Fibroblast of villous mesenchyme (primary cell): ENCODE data around the gene FAM47A. TPM values are rescaled to one million over a fixed set of nuclear protein-coding genes. Genes with fewer than 3 reads are reported as not detected.

Source experiments
- DNase-seq: peaks from one replicate; pipeline ENCODE4 v3.0.0-alpha.2; 2010; ENCODE audit warnings: low read depth
- H3K4me3 ChIP-seq: 2 replicates; pipeline ENCODE4 v1.5.1; 2011; ENCODE audit warnings: low read depth, mild to moderate bottlenecking, low read length
- total RNA-seq: library from RNA; depleted of rRNA; stranded (reverse); fragments of >200 nt; gene quantifications from 2 replicates; pipeline ENCODE4 v1.2.3, GENCODE V29; 2012
- TF ChIP-seq, protein P1 (sequence below): IDR thresholded peaks from 2 replicates; pipeline ENCODE4 v1.5.1; 2012; ENCODE audit warnings: low read depth, mild to moderate bottlenecking, low read length; ENCODE audit not compliant: insufficient read depth

FAM47A gene
- not detected in 2 replicates for total RNA-seq

DNA sequence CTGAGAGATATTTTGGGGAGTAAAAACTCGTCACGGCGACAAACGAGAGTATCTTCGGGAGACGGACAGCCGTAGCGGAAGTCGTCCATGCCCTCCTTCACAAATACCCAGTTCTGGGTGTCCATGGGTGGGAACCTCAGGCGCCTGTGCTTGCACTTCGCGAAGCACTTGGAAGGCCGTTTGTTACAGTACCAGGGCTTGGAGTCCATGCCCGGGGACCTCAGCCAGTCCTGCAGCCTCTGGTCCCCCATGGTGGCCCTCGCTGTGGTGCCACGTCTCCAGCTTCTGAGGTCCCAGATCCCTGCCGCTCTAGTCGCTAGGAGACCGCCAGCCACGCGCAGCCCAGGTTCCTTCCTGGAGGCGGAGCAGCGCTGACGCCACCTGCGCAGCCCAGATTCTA lies at the start of gene FAM47A:
TSS of gene FAM47A (minus strand) at position 287 of the 400 bp plus-strand sequence. CDS start at position 251, 36 bp downstream.
- TF ChIP-seq, protein P1, sequence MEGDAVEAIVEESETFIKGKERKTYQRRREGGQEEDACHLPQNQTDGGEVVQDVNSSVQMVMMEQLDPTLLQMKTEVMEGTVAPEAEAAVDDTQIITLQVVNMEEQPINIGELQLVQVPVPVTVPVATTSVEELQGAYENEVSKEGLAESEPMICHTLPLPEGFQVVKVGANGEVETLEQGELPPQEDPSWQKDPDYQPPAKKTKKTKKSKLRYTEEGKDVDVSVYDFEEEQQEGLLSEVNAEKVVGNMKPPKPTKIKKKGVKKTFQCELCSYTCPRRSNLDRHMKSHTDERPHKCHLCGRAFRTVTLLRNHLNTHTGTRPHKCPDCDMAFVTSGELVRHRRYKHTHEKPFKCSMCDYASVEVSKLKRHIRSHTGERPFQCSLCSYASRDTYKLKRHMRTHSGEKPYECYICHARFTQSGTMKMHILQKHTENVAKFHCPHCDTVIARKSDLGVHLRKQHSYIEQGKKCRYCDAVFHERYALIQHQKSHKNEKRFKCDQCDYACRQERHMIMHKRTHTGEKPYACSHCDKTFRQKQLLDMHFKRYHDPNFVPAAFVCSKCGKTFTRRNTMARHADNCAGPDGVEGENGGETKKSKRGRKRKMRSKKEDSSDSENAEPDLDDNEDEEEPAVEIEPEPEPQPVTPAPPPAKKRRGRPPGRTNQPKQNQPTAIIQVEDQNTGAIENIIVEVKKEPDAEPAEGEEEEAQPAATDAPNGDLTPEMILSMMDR, result no peak
- H3K4me3 ChIP-seq, result no peak within 1 kb of the TSS
- DNase-seq, result no peak

DNA sequence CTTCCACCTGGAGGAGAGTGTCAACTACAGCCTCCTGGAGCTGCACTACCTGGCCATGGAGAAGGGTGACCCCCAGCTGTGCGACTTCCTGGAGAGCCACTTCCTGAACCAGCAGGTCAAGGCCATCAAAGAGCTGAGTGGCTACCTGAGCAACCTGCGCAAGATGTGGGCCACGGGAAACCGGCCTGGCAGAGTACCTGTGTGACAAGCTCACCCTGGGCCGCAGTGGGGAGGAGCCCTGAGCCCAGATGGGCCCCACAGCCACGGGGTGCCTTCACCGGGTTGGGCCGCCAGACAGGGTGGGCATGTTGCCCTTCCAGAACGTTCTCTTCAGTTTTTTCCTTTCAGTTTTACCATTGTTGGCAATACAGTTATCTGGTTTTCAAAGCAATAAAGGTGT lies 15.2 kb upstream of the FAM47A start:
- no peak for DNase-seq
- no peak overlapping the region for H3K4me3 ChIP-seq
- TF ChIP-seq, protein P1, result no peak

DNA sequence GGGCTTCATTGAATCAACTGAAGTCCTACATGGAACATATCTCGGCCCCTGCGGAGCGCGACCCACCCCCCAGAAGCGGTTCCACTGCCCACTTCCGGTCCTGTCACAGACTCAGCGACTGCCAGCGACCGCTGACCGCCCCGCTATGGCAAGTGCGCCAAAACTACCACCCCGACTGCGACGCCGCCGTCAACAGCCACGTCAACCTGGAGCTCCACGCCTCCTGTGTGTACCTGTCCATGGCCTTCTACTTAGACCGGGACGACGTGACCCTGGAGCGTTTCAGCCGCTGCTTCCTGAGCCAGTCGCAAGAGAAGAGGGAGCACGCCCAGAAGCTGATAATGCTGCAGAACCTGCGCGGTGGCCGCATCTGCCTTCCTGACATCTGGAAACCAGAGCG lies 14.8 kb upstream of the FAM47A start:
- no peak overlapping the region for H3K4me3 ChIP-seq
- no peak for DNase-seq
- TF ChIP-seq, protein P1, result no peak

DNA sequence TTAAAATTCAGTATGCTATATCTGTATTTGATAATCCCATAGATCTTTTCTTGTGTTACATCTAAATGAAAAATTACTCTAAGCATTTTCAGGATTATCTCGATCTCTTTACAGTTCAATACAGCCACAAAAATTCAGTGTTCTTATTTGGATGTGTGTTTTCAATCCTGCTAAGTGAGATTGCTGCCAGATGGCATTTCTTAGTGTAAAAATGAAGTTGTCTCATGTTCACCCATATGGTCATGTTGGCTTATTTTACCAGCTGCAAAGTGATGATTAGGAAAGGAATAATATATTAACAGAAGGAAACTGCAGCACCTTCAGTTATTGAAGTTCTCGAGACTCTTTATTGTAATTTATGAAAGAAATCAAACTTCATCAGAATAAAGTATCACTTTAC lies 12.1 kb upstream of the FAM47A start:
- TF ChIP-seq, protein P1, result no peak
- no peak for DNase-seq
- H3K4me3 ChIP-seq, result no peak overlapping the region

DNA sequence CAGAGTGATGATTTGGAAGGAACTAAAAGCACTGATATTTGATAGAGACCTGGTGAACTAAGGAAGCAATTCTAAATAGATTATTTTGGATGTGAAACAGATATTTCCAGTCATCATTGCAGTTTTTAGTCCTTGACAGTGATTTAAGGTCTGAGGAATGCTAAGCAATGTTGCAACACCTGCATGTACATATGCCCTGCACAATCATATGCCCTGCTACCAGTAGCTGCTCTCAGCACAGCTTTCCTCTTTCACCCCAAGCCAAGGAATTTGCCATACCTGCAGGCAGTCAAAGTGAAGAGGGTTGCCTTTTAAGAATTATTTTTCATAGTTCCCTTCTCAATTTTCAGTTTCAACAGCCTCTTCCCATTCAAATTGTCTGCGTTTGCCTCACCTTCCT lies 8.7 kb upstream of the FAM47A start:
- no peak for DNase-seq
- TF ChIP-seq, protein P1, result no peak
- H3K4me3 ChIP-seq, result no peak overlapping the region

DNA sequence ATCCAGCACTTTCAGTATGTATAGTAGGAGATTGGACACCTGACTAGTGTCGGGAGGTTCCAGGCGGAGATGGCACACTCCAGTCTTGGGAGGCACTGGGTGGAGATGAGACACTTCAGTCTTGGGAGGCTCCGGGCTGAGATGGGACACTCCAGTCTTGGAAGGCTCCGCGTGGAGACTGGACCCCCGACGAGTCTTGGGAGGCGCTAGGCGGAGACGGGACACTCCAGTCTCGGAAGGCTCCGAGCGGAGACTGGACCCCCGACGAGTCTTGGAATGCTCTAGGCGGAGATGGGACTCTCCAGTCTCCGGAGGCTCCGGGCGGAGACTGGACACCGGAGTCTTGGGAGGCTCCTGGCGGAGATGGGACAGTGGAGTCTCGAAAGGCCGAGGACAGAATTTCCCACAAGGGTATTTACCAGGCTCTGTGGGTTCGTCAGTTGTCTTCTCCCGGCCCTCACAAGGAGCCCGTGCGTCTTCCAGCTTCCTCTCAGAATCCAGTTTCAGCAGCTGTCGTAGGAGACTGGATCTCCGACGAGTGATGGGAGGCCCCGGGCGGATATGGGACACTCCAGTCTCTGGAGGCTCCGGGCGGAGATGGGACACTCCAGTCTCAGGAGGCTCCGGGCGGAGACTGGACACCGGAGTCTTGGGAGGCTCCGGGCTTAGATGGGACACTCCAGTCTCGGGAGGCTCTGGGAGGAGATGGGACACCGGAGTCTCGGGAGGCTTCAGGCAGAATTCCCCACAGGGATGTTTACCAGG lies 952 bp downstream of the FAM47A start:
- no peak for DNase-seq
- TF ChIP-seq, protein P1, result no peak
- no peak overlapping the region for H3K4me3 ChIP-seq

DNA sequence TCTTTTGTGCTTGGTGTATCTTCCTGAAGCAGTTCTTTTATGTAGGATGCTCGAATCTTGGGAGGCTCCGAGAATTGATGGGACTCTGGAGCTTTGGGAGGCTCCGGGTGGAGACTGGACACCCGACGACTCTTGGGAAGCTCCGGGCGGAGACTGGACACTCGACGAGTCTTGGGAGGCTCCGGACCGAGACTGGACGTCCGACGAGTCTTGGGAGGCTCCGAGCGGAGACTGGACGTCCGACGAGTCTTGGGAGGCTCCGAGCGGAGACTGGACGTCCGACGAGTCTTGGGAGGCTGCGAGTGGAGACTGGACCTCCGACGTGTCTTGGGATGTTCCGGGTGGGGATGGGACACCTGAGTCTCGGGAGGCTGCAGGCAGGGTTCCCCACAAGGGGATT lies 1.6 kb downstream of the FAM47A start:
- no peak for DNase-seq
- H3K4me3 ChIP-seq, result no peak overlapping the region
- TF ChIP-seq, protein P1, result no peak
